HL-60 (cell line): ENCODE measurements around the gene TMC3.

Experiments used
- GABPA ChIP-seq: IDR thresholded peaks from 2 replicates; pipeline ENCODE4 v1.6.1; 2012; ENCODE audit warnings: low read depth
- TF ChIP-seq, protein P1 (sequence below): IDR thresholded peaks from one replicate; pipeline ENCODE4 v1.5.1; 2011; ENCODE audit warnings: low read length, control low read depth, inconsistent platforms; ENCODE audit not compliant: insufficient read depth
- TF ChIP-seq, protein P2 (sequence below): IDR thresholded peaks from 2 replicates; pipeline ENCODE4 v1.6.1; 2012; ENCODE audit warnings: low read depth; ENCODE audit not compliant: insufficient replicate concordance

DNA sequence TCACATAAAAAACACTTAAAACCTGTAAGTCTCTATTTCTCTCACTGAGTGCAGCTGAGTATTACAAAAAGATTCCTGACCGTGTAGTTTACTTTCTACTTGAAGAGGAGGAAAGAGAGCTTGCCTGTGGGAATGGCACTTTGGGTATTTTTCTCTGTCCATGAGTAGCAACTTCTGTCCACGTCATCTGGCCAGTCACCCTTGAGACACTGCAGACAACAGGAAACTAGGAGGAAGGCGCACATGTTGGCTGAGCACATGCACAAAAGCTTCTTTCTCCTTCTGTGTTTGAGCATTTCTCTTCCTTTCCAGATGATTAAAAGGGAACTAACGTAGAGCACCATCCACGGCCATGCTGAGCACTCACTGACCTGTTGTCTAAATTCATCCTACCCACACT lies 69.8 kb downstream of the TMC3 start:
- TF ChIP-seq, protein P1, sequence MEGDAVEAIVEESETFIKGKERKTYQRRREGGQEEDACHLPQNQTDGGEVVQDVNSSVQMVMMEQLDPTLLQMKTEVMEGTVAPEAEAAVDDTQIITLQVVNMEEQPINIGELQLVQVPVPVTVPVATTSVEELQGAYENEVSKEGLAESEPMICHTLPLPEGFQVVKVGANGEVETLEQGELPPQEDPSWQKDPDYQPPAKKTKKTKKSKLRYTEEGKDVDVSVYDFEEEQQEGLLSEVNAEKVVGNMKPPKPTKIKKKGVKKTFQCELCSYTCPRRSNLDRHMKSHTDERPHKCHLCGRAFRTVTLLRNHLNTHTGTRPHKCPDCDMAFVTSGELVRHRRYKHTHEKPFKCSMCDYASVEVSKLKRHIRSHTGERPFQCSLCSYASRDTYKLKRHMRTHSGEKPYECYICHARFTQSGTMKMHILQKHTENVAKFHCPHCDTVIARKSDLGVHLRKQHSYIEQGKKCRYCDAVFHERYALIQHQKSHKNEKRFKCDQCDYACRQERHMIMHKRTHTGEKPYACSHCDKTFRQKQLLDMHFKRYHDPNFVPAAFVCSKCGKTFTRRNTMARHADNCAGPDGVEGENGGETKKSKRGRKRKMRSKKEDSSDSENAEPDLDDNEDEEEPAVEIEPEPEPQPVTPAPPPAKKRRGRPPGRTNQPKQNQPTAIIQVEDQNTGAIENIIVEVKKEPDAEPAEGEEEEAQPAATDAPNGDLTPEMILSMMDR, result no peak
- no peak for TF ChIP-seq GABPA
- TF ChIP-seq, protein P2, sequence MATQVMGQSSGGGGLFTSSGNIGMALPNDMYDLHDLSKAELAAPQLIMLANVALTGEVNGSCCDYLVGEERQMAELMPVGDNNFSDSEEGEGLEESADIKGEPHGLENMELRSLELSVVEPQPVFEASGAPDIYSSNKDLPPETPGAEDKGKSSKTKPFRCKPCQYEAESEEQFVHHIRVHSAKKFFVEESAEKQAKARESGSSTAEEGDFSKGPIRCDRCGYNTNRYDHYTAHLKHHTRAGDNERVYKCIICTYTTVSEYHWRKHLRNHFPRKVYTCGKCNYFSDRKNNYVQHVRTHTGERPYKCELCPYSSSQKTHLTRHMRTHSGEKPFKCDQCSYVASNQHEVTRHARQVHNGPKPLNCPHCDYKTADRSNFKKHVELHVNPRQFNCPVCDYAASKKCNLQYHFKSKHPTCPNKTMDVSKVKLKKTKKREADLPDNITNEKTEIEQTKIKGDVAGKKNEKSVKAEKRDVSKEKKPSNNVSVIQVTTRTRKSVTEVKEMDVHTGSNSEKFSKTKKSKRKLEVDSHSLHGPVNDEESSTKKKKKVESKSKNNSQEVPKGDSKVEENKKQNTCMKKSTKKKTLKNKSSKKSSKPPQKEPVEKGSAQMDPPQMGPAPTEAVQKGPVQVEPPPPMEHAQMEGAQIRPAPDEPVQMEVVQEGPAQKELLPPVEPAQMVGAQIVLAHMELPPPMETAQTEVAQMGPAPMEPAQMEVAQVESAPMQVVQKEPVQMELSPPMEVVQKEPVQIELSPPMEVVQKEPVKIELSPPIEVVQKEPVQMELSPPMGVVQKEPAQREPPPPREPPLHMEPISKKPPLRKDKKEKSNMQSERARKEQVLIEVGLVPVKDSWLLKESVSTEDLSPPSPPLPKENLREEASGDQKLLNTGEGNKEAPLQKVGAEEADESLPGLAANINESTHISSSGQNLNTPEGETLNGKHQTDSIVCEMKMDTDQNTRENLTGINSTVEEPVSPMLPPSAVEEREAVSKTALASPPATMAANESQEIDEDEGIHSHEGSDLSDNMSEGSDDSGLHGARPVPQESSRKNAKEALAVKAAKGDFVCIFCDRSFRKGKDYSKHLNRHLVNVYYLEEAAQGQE, result no peak
